ENCODE results near the gene TSHZ3.

DNA sequence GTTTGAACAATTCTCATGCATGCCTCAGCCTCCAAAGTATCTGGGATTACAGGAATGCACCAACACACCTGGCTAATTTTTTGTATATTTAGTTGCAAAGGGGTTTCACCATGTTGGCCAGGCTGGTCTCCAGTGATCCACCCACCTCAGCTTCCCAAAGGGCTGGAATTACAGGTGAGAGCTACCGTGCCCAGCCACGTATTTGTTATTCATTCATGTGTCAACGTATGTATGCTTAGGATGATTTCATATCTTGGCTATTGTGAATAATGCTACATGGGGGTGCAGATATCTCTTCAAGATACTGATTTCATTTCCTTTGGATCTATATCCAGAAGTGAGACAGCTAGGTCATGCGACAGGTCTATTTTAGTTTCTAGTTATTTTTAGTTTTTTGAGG, 113.4 kb downstream of the TSHZ3 start:
- TF ChIP-seq FOXK2 (IDR thresholded peaks at IDR 0.05) (no peak), L3MBTL2 (conservative IDR thresholded peaks at IDR 0.05) (no peak), TARDBP (IDR thresholded peaks at IDR 0.05) (no peak), LEF1 (IDR thresholded peaks at IDR 0.05; ENCODE audit: borderline replicate concordance) (no peak), FOXM1 (IDR thresholded peaks at IDR 0.05; ENCODE audit: borderline replicate concordance) (no peak), BHLHE40 (IDR thresholded peaks at IDR 0.05; ENCODE audit: borderline replicate concordance) (no peak), HDGF (IDR thresholded peaks at IDR 0.05; ENCODE audit: borderline replicate concordance) (no peak), PKNOX1 (IDR thresholded peaks at IDR 0.05) (no peak), ARNT (IDR thresholded peaks at IDR 0.05) (no peak), ZNF384 (IDR thresholded peaks at IDR 0.05) (no peak)

Data from HEK293T (cell line).